HG03565 (cell line): ENCODE measurements around the gene PRR29.

Source experiments
- ATAC-seq: cut with Tn5 transposase; IDR thresholded peaks from one replicate; pipeline ENCODE4 v1.9.1; 2021; ENCODE audit warnings: mild to moderate bottlenecking, moderate library complexity; ENCODE audit not compliant: unreplicated experiment

Gene PRR29

DNA sequence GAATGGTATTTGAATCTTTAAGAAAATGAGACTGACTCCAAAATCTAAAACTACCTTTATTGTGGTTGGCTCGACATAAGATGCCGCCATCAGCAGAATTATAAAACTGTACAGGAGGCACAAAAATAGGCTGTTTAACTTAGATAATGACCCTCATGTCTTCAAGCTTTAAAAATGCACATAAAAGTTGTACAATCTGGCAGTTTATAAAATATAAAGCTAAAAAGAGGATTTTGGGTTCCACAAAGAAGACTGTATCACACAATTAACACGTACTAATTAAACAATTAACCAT is 40.9 kb downstream of the PRR29 start:
- no peak for ATAC-seq

DNA sequence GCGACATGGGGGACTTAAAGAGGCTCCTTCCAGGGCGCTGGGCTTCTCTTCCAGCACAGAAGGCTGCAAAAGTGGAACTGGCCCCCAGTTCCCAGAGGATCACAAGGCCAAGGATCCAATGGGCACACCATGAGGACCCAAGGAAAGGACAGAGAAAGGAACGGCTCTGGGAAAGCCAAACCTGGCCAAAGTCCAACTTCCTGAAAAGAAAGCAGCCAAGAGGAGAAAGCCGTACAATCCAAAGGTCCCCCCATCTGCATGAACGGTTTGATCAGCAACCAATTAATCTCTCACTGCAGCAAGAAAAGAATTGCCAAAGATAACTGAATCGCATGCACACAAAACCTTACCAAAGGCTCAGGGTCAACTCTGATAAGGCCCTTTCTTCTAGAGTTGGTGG is 42.1 kb downstream of the PRR29 start:
- ATAC-seq: no peak

DNA sequence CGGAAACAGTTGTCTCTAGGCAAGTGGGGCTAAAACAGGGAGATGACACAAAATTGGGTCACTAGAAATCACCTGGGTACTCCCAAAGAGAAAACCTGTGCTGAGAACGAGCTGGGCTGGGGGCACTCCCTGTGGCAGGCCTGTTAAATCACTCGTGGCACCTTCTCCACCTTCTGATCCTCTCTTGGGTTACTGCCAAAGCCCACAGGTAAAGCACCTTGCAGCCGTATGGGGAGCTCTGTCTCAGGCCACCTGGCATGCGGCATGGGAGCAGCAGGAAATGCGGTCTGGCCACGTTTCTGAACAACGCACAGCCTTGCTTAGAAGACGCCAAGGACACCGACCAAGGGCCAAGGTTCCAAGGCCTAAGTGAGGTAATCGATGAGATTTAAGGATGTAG is 43.8 kb downstream of the PRR29 start:
- no peak for ATAC-seq

DNA sequence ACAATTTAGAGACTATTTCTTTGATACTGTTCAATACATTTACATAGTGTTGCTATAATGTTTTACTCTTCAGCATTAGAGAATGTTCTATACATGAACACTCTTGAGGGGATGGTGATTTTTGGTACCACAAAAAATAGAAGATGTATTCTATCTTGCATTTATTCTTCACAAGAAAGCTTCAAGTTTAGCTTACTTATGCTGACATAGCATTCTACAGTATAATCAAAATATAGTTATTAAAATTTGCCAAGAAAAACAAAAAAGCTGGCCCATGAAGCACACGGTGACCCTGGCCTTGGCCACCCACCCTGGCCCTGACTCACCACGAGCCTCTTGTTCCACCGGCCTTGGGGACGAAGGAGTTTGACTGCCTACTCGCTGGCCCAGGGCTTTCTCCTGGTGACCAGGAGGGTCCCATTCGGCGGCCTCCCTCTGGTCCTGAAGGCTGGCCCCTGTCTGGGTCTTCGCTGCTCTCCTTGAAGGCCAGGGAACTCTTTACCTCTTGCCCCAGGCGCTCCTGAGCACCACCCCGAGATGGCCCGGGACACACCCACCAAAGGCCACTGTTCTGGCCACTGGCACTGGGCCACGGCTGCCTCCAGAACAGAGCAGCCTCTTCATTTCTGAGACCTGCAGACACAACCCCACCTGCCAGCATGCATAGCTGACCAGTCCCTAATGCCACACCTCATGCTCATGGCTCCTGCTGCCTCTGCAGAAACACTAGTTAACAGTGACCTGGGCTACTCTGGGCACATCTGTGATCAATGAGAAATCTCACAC is 44.7 kb downstream of the PRR29 start:
- no peak for ATAC-seq

DNA sequence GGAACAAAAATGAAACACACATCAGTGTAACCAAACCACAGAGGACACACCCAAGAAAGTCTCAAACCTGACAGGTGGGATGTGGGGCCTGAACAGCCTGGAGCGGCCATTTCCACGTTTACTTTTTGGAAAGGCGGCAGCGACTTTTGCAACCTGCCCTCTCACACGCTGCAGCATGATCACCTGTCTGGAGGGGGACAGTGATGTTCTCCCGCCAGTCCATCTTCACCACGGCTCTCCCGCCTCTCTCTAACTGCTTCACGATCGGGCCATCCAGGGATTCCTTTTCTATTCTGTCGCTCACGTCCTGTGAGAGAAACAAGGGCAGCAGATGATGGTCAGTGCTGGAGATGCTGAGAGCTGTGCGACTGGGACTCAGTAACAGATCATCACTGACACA is 47.0 kb downstream of the PRR29 start:
- ATAC-seq: no peak

DNA sequence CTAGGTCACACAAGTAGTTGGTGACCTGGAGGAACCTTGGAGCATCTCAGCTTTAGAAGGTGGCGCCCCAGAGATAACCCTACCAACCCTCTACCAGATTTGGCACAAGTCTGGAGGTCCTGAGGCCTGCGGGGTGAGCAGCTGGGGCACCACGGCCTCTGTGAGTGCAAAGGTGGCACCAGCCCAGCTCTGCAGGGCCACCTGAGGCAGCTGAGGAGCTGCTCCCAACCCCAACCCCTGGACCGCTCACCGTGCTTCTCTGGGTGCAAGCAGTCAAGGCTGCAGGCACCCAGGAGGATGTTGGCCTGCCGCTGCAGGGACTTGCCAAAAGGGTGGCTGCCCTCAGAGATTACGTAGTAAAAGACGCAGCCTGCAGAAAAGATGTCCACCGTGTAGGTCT is 50.7 kb downstream of the PRR29 start:
- no peak for ATAC-seq

DNA sequence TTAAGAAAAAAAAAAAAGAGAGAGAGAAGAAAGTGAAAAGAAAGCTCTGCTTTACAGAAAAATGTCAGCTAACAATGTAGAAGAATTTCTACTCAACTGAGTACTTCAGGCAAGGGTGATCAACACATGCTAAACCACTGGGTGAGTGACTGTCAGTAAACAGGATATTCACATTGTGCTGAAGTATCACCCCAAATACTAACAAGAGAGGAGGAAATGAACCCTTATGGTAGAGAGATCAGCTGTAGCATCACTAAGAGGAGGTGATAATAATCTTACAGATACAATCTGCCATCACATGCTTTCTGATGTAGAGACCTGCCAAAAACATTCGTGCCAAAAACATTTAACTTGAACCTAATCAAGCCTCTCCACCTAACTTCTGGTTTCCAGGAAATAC is 53.0 kb downstream of the PRR29 start:
- ATAC-seq: no peak

DNA sequence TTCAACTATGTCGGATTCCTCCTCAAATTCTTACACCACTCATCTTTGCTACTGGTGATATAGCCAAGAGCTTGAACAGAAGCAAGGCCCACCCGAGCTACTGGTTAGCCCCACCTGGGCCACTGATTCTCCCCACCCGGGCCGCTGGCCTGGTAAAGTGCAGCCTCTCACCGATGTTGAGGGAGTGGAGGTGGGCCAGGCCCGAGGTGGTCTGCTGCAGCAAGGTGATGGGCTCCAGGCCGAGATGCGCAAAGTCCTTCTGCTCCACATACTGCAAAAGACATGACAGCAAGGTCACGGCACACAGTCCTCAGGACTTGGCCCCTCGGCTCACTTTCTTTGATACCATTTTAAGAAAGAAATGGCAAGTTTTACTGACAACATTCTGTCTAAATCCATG is 55.0 kb downstream of the PRR29 start:
- ATAC-seq: no peak
